H9 (cell line): Measurements from ENCODE around the gene PJA1. TPM values are rescaled to one million over a fixed set of nuclear protein-coding genes. Genes with fewer than 3 reads are reported as not detected.

Experiments used
- DNase-seq: peaks from one replicate; pipeline ENCODE4 v3.0.0-alpha.2; 2017
- H2AFZ ChIP-seq: one replicate; pipeline ENCODE4 v1.6.1; 2013; ENCODE audit warnings: mild to moderate bottlenecking, low read length, control low read depth, moderate library complexity
- H2AK5ac ChIP-seq: 2 replicates; pipeline ENCODE4 v1.6.1; 2013; ENCODE audit warnings: low read length, control low read depth, mixed read lengths; ENCODE audit not compliant: insufficient read length
- H2BK120ac ChIP-seq: one replicate; pipeline ENCODE4 v1.6.1; 2013; ENCODE audit warnings: low read depth, mild to moderate bottlenecking, low read length, control low read depth, inconsistent platforms; ENCODE audit not compliant: poor library complexity, severe bottlenecking
- H2BK12ac ChIP-seq: 2 replicates; pipeline ENCODE4 v1.6.1; 2013; ENCODE audit warnings: low read length, control low read depth, mixed read lengths, low read depth; ENCODE audit not compliant: insufficient read length
- H2BK15ac ChIP-seq: 2 replicates; pipeline ENCODE4 v1.6.1; 2013; ENCODE audit warnings: low read depth, low read length, control low read depth
- H2BK20ac ChIP-seq: one replicate; pipeline ENCODE4 v1.6.1; 2013; ENCODE audit warnings: low read depth, mild to moderate bottlenecking, low read length, control low read depth, inconsistent platforms; ENCODE audit not compliant: poor library complexity, severe bottlenecking
- H2BK5ac ChIP-seq: 2 replicates; pipeline ENCODE4 v1.6.1; 2013; ENCODE audit warnings: low read length, control low read depth, mixed read lengths; ENCODE audit not compliant: insufficient read length
- H3K14ac ChIP-seq: 2 replicates; pipeline ENCODE4 v1.6.1; 2013; ENCODE audit warnings: low read length, control low read depth; ENCODE audit not compliant: insufficient read depth
- H3K18ac ChIP-seq: 2 replicates; pipeline ENCODE4 v1.6.1; 2013; ENCODE audit warnings: low read depth, mild to moderate bottlenecking, mixed read lengths, low read length, control low read depth; ENCODE audit not compliant: insufficient read length
- H3K23ac ChIP-seq: 2 replicates; pipeline ENCODE4 v1.6.1; 2013; ENCODE audit warnings: low read length, control low read depth, mixed read lengths, low read depth; ENCODE audit not compliant: insufficient read length
- H3K23me2 ChIP-seq: 2 replicates; pipeline ENCODE4 v1.6.1; 2013; ENCODE audit warnings: low read depth, mild to moderate bottlenecking, mixed read lengths, low read length, control low read depth; ENCODE audit not compliant: insufficient read length, poor library complexity, severe bottlenecking
- H3K27ac ChIP-seq: 2 replicates; pipeline ENCODE4 v1.5.1; 2013; ENCODE audit warnings: low read length, control low read depth, mixed read lengths, low read depth; ENCODE audit not compliant: insufficient read length
- H3K27me3 ChIP-seq: 2 replicates; pipeline ENCODE4 v1.6.1; 2013; ENCODE audit warnings: low read length, control low read depth, inconsistent platforms; ENCODE audit not compliant: insufficient read depth
- H3K4ac ChIP-seq: 2 replicates; pipeline ENCODE4 v1.6.1; 2013; ENCODE audit warnings: low read depth, mild to moderate bottlenecking, control low read depth, inconsistent platforms, low read length, moderate library complexity
- H3K4me1 ChIP-seq: 2 replicates; pipeline ENCODE4 v1.6.1; 2013; ENCODE audit warnings: low read length, control low read depth, inconsistent platforms; ENCODE audit not compliant: insufficient read depth
- H3K4me2 ChIP-seq: 2 replicates; pipeline ENCODE4 v1.6.1; 2013; ENCODE audit warnings: low read length, control low read depth, mixed read lengths; ENCODE audit not compliant: insufficient read length, insufficient read depth
- H3K56ac ChIP-seq: 2 replicates; pipeline ENCODE4 v1.6.1; 2013; ENCODE audit warnings: low read depth, mild to moderate bottlenecking, mixed read lengths, low read length, control low read depth; ENCODE audit not compliant: insufficient read length
- H3K79me1 ChIP-seq: 2 replicates; pipeline ENCODE4 v1.6.1; 2013; ENCODE audit warnings: low read depth, mild to moderate bottlenecking, moderate library complexity, low read length, control low read depth, inconsistent platforms; ENCODE audit not compliant: insufficient read depth, poor library complexity, severe bottlenecking
- H3K79me2 ChIP-seq: 2 replicates; pipeline ENCODE4 v1.6.1; 2013; ENCODE audit warnings: low read length, control low read depth, inconsistent platforms; ENCODE audit not compliant: insufficient read depth
- H3K9ac ChIP-seq: 2 replicates; pipeline ENCODE4 v1.6.1; 2013; ENCODE audit warnings: low read length, control low read depth, mixed read lengths; ENCODE audit not compliant: insufficient read length; ENCODE audit errors: extremely low read depth
- H3K9me3 ChIP-seq: one replicate; pipeline ENCODE4 v1.6.1; 2013; ENCODE audit warnings: low read depth, low read length, inconsistent platforms; ENCODE audit not compliant: control insufficient read depth
- H3T11ph ChIP-seq: one replicate; pipeline ENCODE4 v1.6.1; 2013; ENCODE audit warnings: mild to moderate bottlenecking, low read length, control low read depth, inconsistent platforms
- H4K20me1 ChIP-seq: one replicate; pipeline ENCODE4 v1.6.1; 2013; ENCODE audit not compliant: control insufficient read depth, insufficient read length, insufficient read depth
- H4K5ac ChIP-seq: 2 replicates; pipeline ENCODE4 v1.6.1; 2013; ENCODE audit warnings: low read depth, mild to moderate bottlenecking, mixed read lengths, low read length, control low read depth; ENCODE audit not compliant: insufficient read length
- H4K8ac ChIP-seq: replicated peaks from 2 replicates; pipeline ENCODE4 v1.6.1; 2013; ENCODE audit warnings: low read length, control low read depth, mixed read lengths, low read depth; ENCODE audit not compliant: insufficient read length
- H4K91ac ChIP-seq: 2 replicates; pipeline ENCODE4 v1.6.1; 2013; ENCODE audit warnings: low read depth, mild to moderate bottlenecking, moderate library complexity, mixed read lengths, low read length, control low read depth; ENCODE audit not compliant: insufficient read length
- H3K27ac Mint-ChIP-seq, 3 experiments: 2 replicates in 2 of 3; 3 replicates in 1 of 3; pipeline ENCODE4 v1.8.0; 2020 to 2021; ENCODE audit warnings: mixed read lengths in 3 of 3, mild to moderate bottlenecking in 1 of 3, moderate library complexity in 1 of 3
- H3K27me3 Mint-ChIP-seq: 2 replicates; pipeline ENCODE4 v1.8.0; 2021; ENCODE audit warnings: low read depth, mild to moderate bottlenecking, moderate library complexity, mixed read lengths
- H3K36me3 Mint-ChIP-seq, 3 experiments: 2 replicates in 2 of 3; 3 replicates in 1 of 3; pipeline ENCODE4 v1.8.0; 2020 to 2021; ENCODE audit warnings: low read depth in 3 of 3, mixed read lengths in 3 of 3; ENCODE audit not compliant: insufficient read depth in 1 of 3
- H3K4me1 Mint-ChIP-seq, 2 experiments: 2 replicates each; pipeline ENCODE4 v1.8.0; 2020; ENCODE audit warnings: mixed read lengths in 2 of 2
- H3K4me3 Mint-ChIP-seq, 2 experiments: 2 replicates in 1 of 2; 3 replicates in 1 of 2; pipeline ENCODE4 v1.8.0; 2020 to 2021; ENCODE audit warnings: mild to moderate bottlenecking in 2 of 2, mixed read lengths in 2 of 2, moderate library complexity in 1 of 2
- H3K9me3 Mint-ChIP-seq, 2 experiments: 2 replicates in 1 of 2; 3 replicates in 1 of 2; pipeline ENCODE4 v1.8.0; 2020; ENCODE audit warnings: mild to moderate bottlenecking in 2 of 2, mixed read lengths in 2 of 2, moderate library complexity in 1 of 2
- WGBS: extraction: QIAGEN DNeasy Blood & Tissue Kit; methylation state at CpG from one replicate; pipeline ENCODE4 v1.1.7; 2013; ENCODE audit warnings: missing lambda C conversion rate, low lambda C conversion rate, mixed read lengths; ENCODE audit not compliant: insufficient read length; ENCODE audit errors: extremely low coverage; 5-methylcytosine and 5-hydroxymethylcytosine counted together
- total RNA-seq: library from RNA; stranded (reverse); gene quantifications from 2 replicates; pipeline ENCODE4 v1.2.1, GENCODE V29; 2021
- TF ChIP-seq, protein P1 (sequence below): fragments of 200-600 bp; sonication (generic); conservative IDR thresholded peaks from 3 replicates; pipeline ENCODE4 v1.8.0; 2021; ENCODE audit warnings: antibody characterized with exemption, mild to moderate bottlenecking

PJA1 gene
- total RNA-seq, 1 experiment from 2014 or later, result 41.4 TPM

DNA sequence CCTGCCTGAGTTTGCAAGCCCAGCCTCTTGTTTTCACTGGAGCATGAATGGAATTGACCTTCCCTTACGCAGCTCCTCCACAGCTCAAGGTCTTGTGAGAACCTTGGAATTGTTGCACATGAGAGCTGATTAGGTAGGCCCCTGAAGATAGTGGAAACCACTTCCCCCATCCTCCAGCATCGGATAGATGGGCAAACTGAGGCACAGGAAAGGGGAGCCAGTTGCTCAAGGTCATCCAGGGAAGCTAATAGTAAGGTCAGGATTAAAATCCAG lies 27.2 kb downstream of the PJA1 start:
- Histone ChIP-seq H4K20me1 (no peaks in the 10 kb centered on the region), H4K91ac (no peak overlapping the region), H3T11ph (no peak overlapping the region), H3K79me1 (no peaks in the 10 kb centered on the region), H2AFZ (no peak overlapping the region), H4K8ac (no peak overlapping the region), H3K4me2 (no peak overlapping the region), H4K5ac (no peak overlapping the region), H3K14ac (no peak overlapping the region), H3K27me3 (no peaks in the 10 kb centered on the region), H3K56ac (no peak overlapping the region), H3K18ac (peak overlapping the region; percentile 25), H3K4me1 (peaks cover 16% of the 10 kb centered on the region; the same call in 1 of the 2 replicates), H3K79me2 (no peaks in the 10 kb centered on the region), H3K23ac (no peak overlapping the region), H3K4ac (no peak overlapping the region), H2BK20ac (no peak overlapping the region), H2BK120ac (no peak overlapping the region), H3K23me2 (no peaks in the 10 kb centered on the region), H2AK5ac (no peak overlapping the region), H3K9ac (no peak overlapping the region), H2BK5ac (no peak overlapping the region), H3K27ac (peak overlapping the region; percentile 48), H2BK15ac (no peak overlapping the region), H2BK12ac (no peak overlapping the region), H3K9me3 (no peaks in the 10 kb centered on the region)
- WGBS, result no CpG with 5 or more reads among the region's 2 CpGs
- Mint-ChIP-seq H3K4me1 (peaks cover 53% of the 10 kb centered on the region in 2 experiments), H3K9me3 (peaks cover 67 to 71% of the 10 kb centered on the region in 2 experiments), H3K36me3 (no peaks in the 10 kb centered on the region; a peak in 3 of 7 replicates), H3K4me3 (no peak overlapping the region), H3K27ac (peak overlapping the region in 2 of 3 experiments; percentile 96 to 97; a peak in 4 of 7 replicates), H3K27me3 (peaks cover 12% of the 10 kb centered on the region)
- DNase-seq, result no peak
- TF ChIP-seq, protein P1, sequence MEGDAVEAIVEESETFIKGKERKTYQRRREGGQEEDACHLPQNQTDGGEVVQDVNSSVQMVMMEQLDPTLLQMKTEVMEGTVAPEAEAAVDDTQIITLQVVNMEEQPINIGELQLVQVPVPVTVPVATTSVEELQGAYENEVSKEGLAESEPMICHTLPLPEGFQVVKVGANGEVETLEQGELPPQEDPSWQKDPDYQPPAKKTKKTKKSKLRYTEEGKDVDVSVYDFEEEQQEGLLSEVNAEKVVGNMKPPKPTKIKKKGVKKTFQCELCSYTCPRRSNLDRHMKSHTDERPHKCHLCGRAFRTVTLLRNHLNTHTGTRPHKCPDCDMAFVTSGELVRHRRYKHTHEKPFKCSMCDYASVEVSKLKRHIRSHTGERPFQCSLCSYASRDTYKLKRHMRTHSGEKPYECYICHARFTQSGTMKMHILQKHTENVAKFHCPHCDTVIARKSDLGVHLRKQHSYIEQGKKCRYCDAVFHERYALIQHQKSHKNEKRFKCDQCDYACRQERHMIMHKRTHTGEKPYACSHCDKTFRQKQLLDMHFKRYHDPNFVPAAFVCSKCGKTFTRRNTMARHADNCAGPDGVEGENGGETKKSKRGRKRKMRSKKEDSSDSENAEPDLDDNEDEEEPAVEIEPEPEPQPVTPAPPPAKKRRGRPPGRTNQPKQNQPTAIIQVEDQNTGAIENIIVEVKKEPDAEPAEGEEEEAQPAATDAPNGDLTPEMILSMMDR, result no peak
